PC-9 (cell line): ENCODE results near the gene DDI2. TPM values are rescaled to one million over a fixed set of nuclear protein-coding genes. Genes with fewer than 3 reads are reported as not detected.

Experiments
- BruUV-seq: library from RNA; stranded (reverse); fragments of 400-500 nt; replicated peaks from 2 replicates; lab custom pipeline; 2021; lab: Mats Ljungman, UMichigan
- CTCF ChIA-PET: fragments of 300-600 bp; sonication (Branson Sonifier 250); formaldehyde crosslinking; loops from one replicate; lab custom pipeline; 2022; ENCODE audit warnings: antibody characterized with exemption; lab: Charles Lee
- POLR2A ChIA-PET: fragments of 300-600 bp; sonication (Branson Sonifier 250); formaldehyde crosslinking; loops from one replicate; lab custom pipeline; 2022; ENCODE audit warnings: antibody characterized with exemption; ENCODE audit not compliant: unreplicated experiment; lab: Charles Lee
- DNase-seq, 2 experiments: peaks; one replicate each; pipeline versions ENCODE4 v3.0.0 to v3.0.0-alpha.2; 2015 to 2022; ENCODE audit warnings: mixed read lengths in 1 of 2
- H2AFZ ChIP-seq: fragments of 200-600 bp; sonication (generic); 2 replicates; pipeline ENCODE4 v1.8.1; 2017; ENCODE audit warnings: antibody characterized with exemption
- H3F3A ChIP-seq: fragments of 200-600 bp; sonication (generic); 2 replicates; pipeline ENCODE4 v1.8.1; 2017; ENCODE audit warnings: antibody characterized with exemption, mild to moderate bottlenecking, low read depth; ENCODE audit not compliant: insufficient read depth
- H3K27ac ChIP-seq: fragments of 200-600 bp; sonication (generic); 2 replicates; pipeline ENCODE4 v1.6.1; 2016; ENCODE audit warnings: mixed run types
- H3K27me3 ChIP-seq: fragments of 200-600 bp; sonication (generic); 2 replicates; pipeline ENCODE4 v1.6.1; 2016; ENCODE audit warnings: low read depth, mixed run types; ENCODE audit not compliant: insufficient read depth
- H3K36me3 ChIP-seq: fragments of 200-600 bp; sonication (generic); 2 replicates; pipeline ENCODE4 v1.6.1; 2016; ENCODE audit warnings: low read depth, mixed run types
- H3K4me1 ChIP-seq: fragments of 200-600 bp; sonication (generic); replicated peaks from 2 replicates; pipeline ENCODE4 v1.6.1; 2016; ENCODE audit warnings: mixed run types; ENCODE audit not compliant: insufficient read depth
- H3K4me2 ChIP-seq: fragments of 200-600 bp; sonication (generic); 2 replicates; pipeline ENCODE4 v1.6.1; 2017; ENCODE audit warnings: mixed run types
- H3K4me3 ChIP-seq: fragments of 200-600 bp; sonication (generic); 2 replicates; pipeline ENCODE4 v1.6.1; 2016; ENCODE audit warnings: mixed run types
- H3K79me2 ChIP-seq: fragments of 200-600 bp; sonication (generic); 2 replicates; pipeline ENCODE4 v1.6.1; 2017; ENCODE audit warnings: low read depth, mixed run types
- H3K9me2 ChIP-seq: fragments of 200-600 bp; sonication (generic); 2 replicates; pipeline ENCODE4 v1.8.1; 2017; ENCODE audit warnings: mild to moderate bottlenecking; ENCODE audit not compliant: insufficient read depth
- H3K9me3 ChIP-seq: fragments of 200-600 bp; sonication (generic); 2 replicates; pipeline ENCODE4 v1.8.1; 2016; ENCODE audit warnings: low read depth; ENCODE audit not compliant: insufficient read depth
- H4K20me1 ChIP-seq: fragments of 200-600 bp; sonication (generic); 2 replicates; pipeline ENCODE4 v1.8.1; 2017; ENCODE audit not compliant: insufficient read depth
- CTCF ChIP-seq: fragments of 200-600 bp; sonication (generic); conservative IDR thresholded peaks from 2 replicates; pipeline ENCODE4 v1.6.1; 2017; ENCODE audit warnings: mixed run types, antibody characterized with exemption, mild to moderate bottlenecking, moderate library complexity
- EZH2 ChIP-seq: fragments of 200-600 bp; sonication (generic); IDR thresholded peaks from 2 replicates; pipeline ENCODE4 v1.8.0; 2017; ENCODE audit warnings: antibody characterized with exemption, low read depth
- intact Hi-C: fragments of 100-400 bp; cut with micrococcal nuclease; formaldehyde crosslinking; loops from one replicate; pipeline ENCODE4 v1.10.0; 2022; ENCODE audit not compliant: unreplicated experiment
- total RNA-seq: library from RNA; stranded (reverse); gene quantifications from 2 replicates; pipeline ENCODE4 v1.2.3, GENCODE V29; 2021

The DDI2 gene
- total RNA-seq, 1 experiment from 2014 or later = 38.0 TPM

- intact Hi-C loops = no loop called here
- H3K4me3 ChIP-seq = no peak overlapping the region
- H3K9me3 ChIP-seq = no peaks in the 10 kb centered on the region
- TF ChIP-seq CTCF (no peak), EZH2 (no peak)
- H3K9me2 ChIP-seq = no peaks in the 10 kb centered on the region
- CTCF ChIA-PET = no interaction called here
- H3K36me3 ChIP-seq = no peaks in the 10 kb centered on the region
- no peaks in the 10 kb centered on the region for H4K20me1 ChIP-seq
- no peak for DNase-seq
- BruUV-seq = no TSS peak
- peaks cover 10% of the 10 kb centered on the region; the same call in 1 of the 2 replicates for H3K4me1 ChIP-seq
- no peak overlapping the region for H2AFZ ChIP-seq
- POLR2A ChIA-PET = no interaction called here
- no peaks in the 10 kb centered on the region for H3K27me3 ChIP-seq
- peaks cover 4% of the 10 kb centered on the region; the same call in 1 of the 2 replicates for H3F3A ChIP-seq
- no peak overlapping the region for H3K27ac ChIP-seq
- peaks cover 57% of the 10 kb centered on the region for H3K79me2 ChIP-seq
- no peak overlapping the region for H3K4me2 ChIP-seq
These were observed 73.1 kb downstream of the DDI2 start for GRCh38 chr1:15690317-15690716.

- Histone ChIP-seq H3K9me3 (no peaks in the 10 kb centered on the region), H3K4me1 (no peaks in the 10 kb centered on the region), H3K9me2 (no peaks in the 10 kb centered on the region), H3K27ac (no peak overlapping the region), H3K4me3 (no peak overlapping the region), H3K27me3 (no peaks in the 10 kb centered on the region), H3F3A (no peaks in the 10 kb centered on the region), H2AFZ (no peak overlapping the region), H3K36me3 (no peaks in the 10 kb centered on the region), H3K4me2 (no peak overlapping the region), H4K20me1 (no peaks in the 10 kb centered on the region), H3K79me2 (peaks cover 45% of the 10 kb centered on the region)
- intact Hi-C loops = no loop called here
- BruUV-seq = no TSS peak
- DNase-seq = no peak
- TF ChIP-seq EZH2 (no peak), CTCF (no peak)
- CTCF ChIA-PET = no interaction called here
- POLR2A ChIA-PET = interaction anchor here (0.6 kb wide), 1 partner anchor 56 kb away, joined by 3 read pairs; no protein-coding TSS in a partner anchor
These were observed 74.3 kb downstream of the DDI2 start for GRCh38 chr1:15691434-15692032.

- Histone ChIP-seq H3K27ac (no peak overlapping the region), H3K4me1 (no peaks in the 10 kb centered on the region), H3K9me3 (no peaks in the 10 kb centered on the region), H3F3A (no peaks in the 10 kb centered on the region), H3K4me3 (no peak overlapping the region), H3K9me2 (no peaks in the 10 kb centered on the region), H3K79me2 (peaks cover 39% of the 10 kb centered on the region), H3K4me2 (no peak overlapping the region), H3K27me3 (no peaks in the 10 kb centered on the region), H2AFZ (no peak overlapping the region), H4K20me1 (no peaks in the 10 kb centered on the region), H3K36me3 (no peaks in the 10 kb centered on the region)
- no peak for TF ChIP-seq CTCF
- no peak for TF ChIP-seq EZH2
- CTCF ChIA-PET = no interaction called here
- no TSS peak for BruUV-seq
- DNase-seq = no peak
- POLR2A ChIA-PET = interaction anchor here (0.6 kb wide), 2 partner anchors 12 to 55 kb away, joined by 3 to 7 read pairs; no protein-coding TSS in a partner anchor
- intact Hi-C loops = no loop called here
These were observed 74.9 kb downstream of the DDI2 start for GRCh38 chr1:15692121-15692682.
